Spleen (tissue), 11 donors: ENCODE data around the gene SLC38A8. TPM values are rescaled to one million over a fixed set of nuclear protein-coding genes. Genes with fewer than 3 reads are reported as not detected.

Experiments
- DNase-seq: peaks from one replicate; pipeline ENCODE4 v3.0.0-alpha.2; 2020
- H3K27ac ChIP-seq, 8 donors: fragments of 200-600 bp; sonication (generic) in 7 of 8; 1 replicate in 4 of 8; 2 replicates in 4 of 8; pipeline versions ENCODE4 v1.5.0 to v1.8.0; 2016 to 2021; ENCODE audit warnings: inconsistent platforms in 4 of 8, mild to moderate bottlenecking in 4 of 8, moderate library complexity in 1 of 8
- H3K27me3 ChIP-seq, 7 donors: fragments of 200-600 bp; sonication (generic) in 6 of 7; replicated peaks in 1 of 7; 1 replicate in 4 of 7; 2 replicates in 3 of 7; pipeline versions ENCODE4 v1.5.0 to v1.8.0; 2016 to 2021; ENCODE audit warnings: inconsistent platforms in 3 of 7, mild to moderate bottlenecking in 1 of 7
- H3K36me3 ChIP-seq, 6 donors: fragments of 200-600 bp; sonication (generic) in 5 of 6; 1 replicate in 4 of 6; 2 replicates in 2 of 6; pipeline versions ENCODE4 v1.5.0 to v1.8.0; 2016 to 2021; ENCODE audit warnings: inconsistent platforms in 2 of 6
- H3K4me1 ChIP-seq, 6 donors: fragments of 200-600 bp; sonication (generic) in 5 of 6; 1 replicate in 3 of 6; 2 replicates in 3 of 6; pipeline versions ENCODE4 v1.5.0 to v1.8.0; 2016 to 2021; ENCODE audit warnings: inconsistent platforms in 3 of 6
- H3K4me3 ChIP-seq, 8 donors: fragments of 200-600 bp; sonication (generic) in 7 of 8; 1 replicate in 4 of 8; 2 replicates in 4 of 8; pipeline versions ENCODE4 v1.5.0 to v1.8.0; 2016 to 2021; ENCODE audit warnings: inconsistent platforms in 4 of 8, mild to moderate bottlenecking in 4 of 8, moderate library complexity in 2 of 8
- H3K9me3 ChIP-seq, 8 donors: fragments of 200-600 bp; sonication (generic) in 7 of 8; 1 replicate in 4 of 8; 2 replicates in 4 of 8; pipeline versions ENCODE4 v1.5.0 to v1.8.0; 2016 to 2021; ENCODE audit warnings: inconsistent platforms in 4 of 8
- CTCF ChIP-seq, 11 experiments: fragments of 200-600 bp in 7 of 11; fragments of 450-650 bp in 4 of 11; sonication (generic) in 4 of 11; IDR thresholded peaks in 8 of 11; conservative IDR thresholded peaks in 3 of 11; 1 replicate in 7 of 11; 2 replicates in 4 of 11; pipeline versions ENCODE4 v1.4.0 to v1.8.0; 2016 to 2021; ENCODE audit warnings: antibody characterized with exemption in 11 of 11, inconsistent platforms in 4 of 11, mild to moderate bottlenecking in 1 of 11
- POLR2A ChIP-seq, 3 donors: fragments of 450-650 bp; IDR thresholded peaks; one replicate each; pipeline ENCODE4 v1.5.1; 2017; ENCODE audit warnings: antibody characterized with exemption in 3 of 3, mild to moderate bottlenecking in 1 of 3
- POLR2AphosphoS5 ChIP-seq, 3 donors: sonication (generic); formaldehyde crosslinking; IDR thresholded peaks; one replicate each; pipeline ENCODE4 v1.5.1; 2017; ENCODE audit warnings: antibody characterized with exemption in 3 of 3
- WGBS, 5 donors: extraction: QIAGEN DNeasy Blood & Tissue Kit in 3 of 5; methylation state at CpG; one replicate each; pipeline versions ENCODE4 v1.1.5 to v1.1.7; 2013 to 2018; 5-methylcytosine and 5-hydroxymethylcytosine counted together
- intact Hi-C: fragments of 100-400 bp; cut with DNase I; formaldehyde crosslinking; loops from one replicate; pipeline ENCODE4 v1.15.0; 2023; ENCODE audit warnings: low total_unique reads
- polyA plus RNA-seq, 3 donors: library from polyadenylated mRNA; stranded (reverse); fragments of 200-250 nt; gene quantifications; one replicate each; pipeline ENCODE4 v1.2.1, GENCODE V29; 2013
- total RNA-seq, 7 donors: library from RNA; depleted of rRNA in 3 of 7; stranded (reverse); fragments of >200 nt in 3 of 7; fragmentation: NEBNext Ultra II Directional in 4 of 7; extraction: Animal tissue kit (Norgen Biotek cat#: 25700) in 4 of 7; gene quantifications; one replicate each; pipeline versions ENCODE4 v1.1.0 to v1.2.1, GENCODE V29; 2016 to 2021
- donor health status: healthy with polysubstance abuse.
- donor health status: DM: no; HTN: no; CAD: no; lungs with moderate emphysema.
- donor health status: DM: no; HTN: no; CAD: no.
- donor health status: Bipolar disorder and iron deficiency.
- donor health status: healthy.
- donor health status: DM: no; HTN: no; CAD: no.
- donor health status: DM: yes; HTN: yes; CAD: no.

The SLC38A8 gene
- total and polyA plus RNA-seq, 10 donors, result 0.37 TPM; not detected in 9

DNA sequence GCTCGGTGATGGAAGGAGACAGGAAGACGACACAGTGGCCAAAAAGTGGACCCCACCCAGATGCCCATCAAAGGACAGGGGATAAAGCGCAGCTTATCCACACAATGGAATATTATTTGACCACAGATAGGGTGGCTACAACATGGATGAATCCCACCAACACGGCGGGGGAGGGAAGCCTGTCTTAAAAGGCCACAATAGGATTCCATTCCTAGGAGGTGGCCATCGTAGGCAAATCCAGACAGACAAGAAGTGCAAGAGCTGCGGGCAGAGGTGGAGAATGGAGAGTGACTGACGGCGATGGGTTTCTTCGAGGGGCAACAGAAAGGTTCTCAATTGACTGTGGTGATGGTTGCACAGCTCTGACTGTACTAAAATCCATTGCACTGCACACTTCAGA, 16.0 kb downstream of the SLC38A8 start:
- WGBS, 5 donors, result 84 to 89% (median 86%) methylated on average over 10 of the region's 10 CpGs
- intact Hi-C loops, result no loop called here
- TF ChIP-seq CTCF (IDR thresholded peaks at IDR 0.05 in 8 of 11, conservative IDR thresholded peaks at IDR 0.05 in 3 of 11) (no peak), POLR2AphosphoS5 (IDR thresholded peaks at IDR 0.05) (no peak), POLR2A (IDR thresholded peaks at IDR 0.05) (no peak)
- no peak overlapping the region for H3K27ac ChIP-seq
- H3K4me3 ChIP-seq, result no peak overlapping the region
- H3K36me3 ChIP-seq, result no peaks in the 10 kb centered on the region
- peaks cover 0 to 62% (median 0%) of the 10 kb centered on the region in 7 donors for H3K27me3 ChIP-seq
- peaks cover 0 to 10% (median 3%) of the 10 kb centered on the region in 6 donors for H3K4me1 ChIP-seq
- no peak for DNase-seq
- peaks cover 0 to 11% (median 7%) of the 10 kb centered on the region in 8 donors for H3K9me3 ChIP-seq

DNA sequence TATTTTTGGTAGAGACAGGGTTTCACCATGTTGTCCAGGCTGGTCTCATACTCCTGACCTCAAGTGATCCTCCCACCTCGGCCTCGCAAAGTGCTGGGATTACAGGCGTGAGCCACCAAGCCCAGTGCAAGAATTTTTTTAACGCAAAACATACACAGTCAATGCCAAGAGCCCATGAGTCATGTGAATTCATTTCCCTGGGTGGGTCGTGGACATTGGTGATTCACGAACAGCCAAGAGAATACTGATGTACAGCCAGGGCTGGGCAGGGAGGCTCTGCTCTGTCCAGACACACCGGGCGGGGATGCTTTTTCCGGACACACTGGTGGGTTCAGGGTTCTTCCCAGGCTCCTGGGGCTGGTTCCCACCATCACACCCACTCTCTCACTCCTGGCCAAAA, 17.7 kb downstream of the SLC38A8 start:
- Histone ChIP-seq H3K27me3 (peaks cover 0 to 66% (median 0%) of the 10 kb centered on the region in 7 donors), H3K4me3 (no peak overlapping the region), H3K36me3 (no peaks in the 10 kb centered on the region), H3K4me1 (peaks cover 0 to 10% (median 3%) of the 10 kb centered on the region in 6 donors), H3K27ac (no peak overlapping the region), H3K9me3 (peaks cover 0 to 27% (median 17%) of the 10 kb centered on the region in 8 donors)
- 76 to 88% (median 84%) methylated on average over 9 of the region's 9 CpGs for WGBS, 5 donors
- no peak for DNase-seq
- intact Hi-C loops, result no loop called here
- no peak for TF ChIP-seq POLR2A (IDR thresholded peaks at IDR 0.05)
- no peak for TF ChIP-seq CTCF (IDR thresholded peaks at IDR 0.05 in 8 of 11, conservative IDR thresholded peaks at IDR 0.05 in 3 of 11)
- no peak for TF ChIP-seq POLR2AphosphoS5 (IDR thresholded peaks at IDR 0.05)

DNA sequence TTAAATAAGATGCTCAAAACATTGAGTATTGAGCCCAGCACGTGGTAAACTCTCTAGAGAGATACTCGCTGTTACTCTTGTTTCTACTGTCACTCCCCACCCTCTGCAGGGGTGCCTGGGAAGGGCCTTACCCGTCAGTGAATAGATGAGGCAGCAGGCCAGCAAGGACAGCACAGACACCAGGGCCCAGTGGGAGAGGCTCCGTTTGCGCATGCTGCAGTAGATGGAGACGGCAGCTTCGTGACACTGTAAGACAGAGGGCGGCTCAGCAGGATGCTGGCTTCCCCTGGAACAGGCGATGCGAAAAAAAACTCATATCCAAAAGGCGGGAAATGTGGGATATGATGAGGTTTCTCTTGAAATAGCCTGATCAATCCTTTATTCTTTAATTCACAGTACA, 20.0 kb downstream of the SLC38A8 start:
- peaks cover 0 to 53% (median 0%) of the 10 kb centered on the region in 7 donors for H3K27me3 ChIP-seq
- H3K4me3 ChIP-seq, result no peak overlapping the region
- WGBS, 5 donors, result 73 to 76% (median 75%) methylated on average over 9 to 11 of the region's 11 CpGs
- no peak overlapping the region for H3K27ac ChIP-seq
- H3K4me1 ChIP-seq, result no peaks in the 10 kb centered on the region
- H3K9me3 ChIP-seq, result peaks cover 0 to 41% (median 17%) of the 10 kb centered on the region in 8 donors
- intact Hi-C loops, result no loop called here
- H3K36me3 ChIP-seq, result no peaks in the 10 kb centered on the region
- no peak for TF ChIP-seq POLR2A (IDR thresholded peaks at IDR 0.05)
- DNase-seq, result no peak

DNA sequence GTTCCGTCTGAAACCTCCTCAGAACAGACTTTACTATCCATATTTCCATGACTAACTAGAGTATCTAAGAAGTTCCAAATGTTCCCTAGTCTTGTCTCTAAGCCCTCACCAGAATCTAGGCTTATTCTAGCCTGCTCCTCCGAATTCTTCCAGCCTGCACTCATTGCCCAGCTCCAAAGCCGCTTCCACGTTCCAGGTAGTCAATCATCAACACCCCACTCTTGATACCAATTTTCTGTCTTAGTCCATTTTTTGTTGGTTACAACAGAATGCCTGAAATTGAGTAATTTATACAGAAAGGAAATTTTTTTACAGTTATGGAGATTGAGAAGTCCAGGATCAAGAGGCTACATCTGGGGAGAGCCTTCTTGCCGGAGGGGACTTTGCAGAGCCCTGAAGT, 21.1 kb downstream of the SLC38A8 start:
- Histone ChIP-seq H3K9me3 (peaks cover 0 to 41% (median 17%) of the 10 kb centered on the region in 8 donors), H3K27me3 (peaks cover 0 to 43% (median 0%) of the 10 kb centered on the region in 7 donors), H3K4me1 (no peaks in the 10 kb centered on the region), H3K36me3 (no peaks in the 10 kb centered on the region), H3K27ac (no peak overlapping the region), H3K4me3 (no peak overlapping the region)
- DNase-seq, result no peak
- 80 to 91% (median 86%) methylated on average over 5 of the region's 5 CpGs for WGBS, 5 donors
- intact Hi-C loops, result no loop called here
- TF ChIP-seq CTCF (IDR thresholded peaks at IDR 0.05 in 8 of 11, conservative IDR thresholded peaks at IDR 0.05 in 3 of 11) (no peak), POLR2A (IDR thresholded peaks at IDR 0.05) (no peak), POLR2AphosphoS5 (IDR thresholded peaks at IDR 0.05) (no peak)

DNA sequence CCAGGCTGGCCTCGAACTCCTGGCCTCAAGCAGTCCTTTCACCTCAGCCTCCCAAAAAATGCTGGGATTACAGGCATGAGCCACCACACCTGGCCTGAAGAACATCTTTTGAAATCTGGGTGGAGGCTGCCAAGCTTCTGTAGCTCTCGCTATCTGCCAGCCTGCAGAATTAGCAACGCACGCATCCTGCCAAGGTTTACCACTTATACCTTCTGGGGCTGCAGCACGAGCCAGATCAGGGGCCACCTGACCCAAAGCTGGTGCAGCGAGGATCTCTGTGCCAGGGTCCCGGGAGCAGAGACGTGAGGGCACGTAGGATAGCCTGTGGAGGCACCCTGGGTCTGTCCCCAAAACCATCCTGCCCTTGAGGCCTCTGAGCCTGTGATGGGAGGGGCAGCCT, 22.2 kb downstream of the SLC38A8 start:
- Histone ChIP-seq H3K27ac (no peak overlapping the region), H3K36me3 (no peaks in the 10 kb centered on the region), H3K4me3 (no peak overlapping the region), H3K9me3 (peaks cover 0 to 41% (median 17%) of the 10 kb centered on the region in 8 donors), H3K27me3 (peaks cover 0 to 43% (median 0%) of the 10 kb centered on the region in 7 donors), H3K4me1 (no peaks in the 10 kb centered on the region)
- intact Hi-C loops, result no loop called here
- WGBS, 5 donors, result 84 to 95% (median 87%) methylated on average over 6 to 9 of the region's 9 CpGs
- DNase-seq, result no peak
- no peak for TF ChIP-seq CTCF (IDR thresholded peaks at IDR 0.05 in 8 of 11, conservative IDR thresholded peaks at IDR 0.05 in 3 of 11)
- no peak for TF ChIP-seq POLR2AphosphoS5 (IDR thresholded peaks at IDR 0.05)
- TF ChIP-seq POLR2A (IDR thresholded peaks at IDR 0.05), result no peak
